GM20431 (cell line): ENCODE measurements around the gene GNAT1.

ENCODE experiments used
- in situ Hi-C: fragments of 300-500 bp; cut with MseI, MboI; formaldehyde crosslinking; loops from one replicate; pipeline ENCODE4 v1.15.0; 2020; ENCODE audit warnings: low sequenced_read_pairs; ENCODE audit not compliant: unreplicated experiment

Gene GNAT1

GRCh38 chr3:50162034-50162883, 29.2 kb upstream of the GNAT1 start:
- in situ Hi-C loops: no loop called here

DNA sequence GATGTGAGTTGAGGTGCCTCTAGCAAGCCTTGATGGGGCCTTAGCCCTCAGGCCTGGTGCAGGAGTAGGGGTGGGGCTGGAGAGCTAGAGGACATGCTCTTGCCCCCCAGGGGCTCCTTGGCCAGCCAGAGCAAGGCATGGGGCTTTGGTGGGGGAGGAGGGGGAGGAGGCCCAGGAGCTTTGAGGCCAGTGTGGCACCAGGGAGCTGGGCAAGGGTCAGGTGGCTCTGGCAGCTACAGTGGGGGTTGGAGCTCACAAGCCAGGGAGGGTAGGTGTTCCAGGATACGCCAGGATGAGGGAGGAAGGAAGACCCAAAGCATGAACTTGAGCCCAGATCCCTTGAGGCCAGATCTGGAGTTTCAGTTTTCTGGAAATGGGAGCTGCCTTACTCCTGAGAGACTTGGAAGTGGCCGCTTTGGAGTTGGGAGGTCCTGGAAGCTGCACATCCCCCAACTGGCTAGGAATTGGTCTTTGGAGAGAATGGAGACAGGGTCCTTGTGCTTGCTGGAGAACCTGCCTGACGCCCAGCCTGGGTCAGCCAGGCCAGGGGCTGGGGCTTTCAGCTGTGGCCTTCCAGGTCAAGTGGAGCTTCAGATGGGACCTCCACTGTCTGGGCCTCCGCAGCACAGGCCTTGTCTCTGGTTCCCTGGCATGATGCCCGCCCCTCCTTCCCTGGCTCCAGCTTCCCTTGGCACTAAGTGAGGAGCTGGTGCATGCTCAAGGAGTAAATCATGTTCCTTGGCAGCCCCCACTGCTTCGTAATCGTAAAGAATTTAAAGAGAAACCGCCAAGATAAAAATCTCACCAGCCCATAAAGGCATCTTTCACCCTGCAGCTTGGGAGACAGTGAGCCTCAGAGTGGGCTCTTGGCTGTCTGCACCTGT, 27.6 kb upstream of the GNAT1 start:
- in situ Hi-C loops: no loop called here

- in situ Hi-C loops: no loop called here
These were observed 26.9 kb upstream of the GNAT1 start for GRCh38 chr3:50164481-50164880.

DNA sequence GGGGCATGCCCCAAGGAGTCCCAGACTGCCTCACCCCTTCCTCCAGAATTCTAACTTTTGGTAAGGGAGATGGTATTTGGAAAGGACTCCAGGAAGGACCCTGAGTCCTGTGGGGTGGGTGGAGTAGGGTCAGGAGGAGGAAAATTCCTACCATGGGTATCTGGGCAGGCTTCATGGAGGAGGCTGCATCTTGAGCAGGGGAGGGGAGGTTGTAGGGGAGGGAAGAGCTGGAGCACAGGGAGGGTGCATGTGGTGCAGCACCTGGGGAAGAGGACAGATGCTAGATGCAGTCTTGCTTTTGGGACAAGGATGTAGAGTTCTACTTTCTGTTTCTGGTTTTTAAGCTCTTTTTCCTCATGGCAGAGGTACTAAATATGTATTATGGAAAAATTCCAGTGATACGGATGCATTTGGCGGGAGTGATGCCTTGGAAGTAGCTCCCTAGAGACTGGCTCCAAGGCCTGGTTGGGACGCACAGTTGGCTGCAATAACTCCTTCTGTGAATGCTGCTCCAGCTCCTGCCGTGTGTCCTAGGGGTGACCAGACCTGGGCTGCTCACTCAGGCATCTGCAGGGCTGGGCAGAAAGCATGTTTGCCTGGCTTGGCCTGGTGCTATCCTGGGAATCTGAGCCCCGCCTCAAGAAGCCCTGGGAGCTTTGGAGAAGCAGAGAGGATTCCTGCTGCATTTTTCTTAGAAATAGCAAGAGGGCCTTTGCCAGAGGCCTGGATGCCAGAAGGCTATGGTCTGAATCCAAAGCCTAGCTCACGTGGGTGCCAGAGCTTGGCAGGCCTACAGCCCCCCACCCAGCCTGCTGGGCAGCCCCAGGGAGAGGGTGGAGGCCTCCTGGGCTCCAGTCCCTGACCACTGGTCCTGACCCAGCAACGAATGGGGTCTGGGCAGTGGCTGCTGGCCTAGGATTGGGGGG, 26.2 kb upstream of the GNAT1 start:
- in situ Hi-C loops: no loop called here

- in situ Hi-C loops: no loop called here
These were observed 25.4 kb upstream of the GNAT1 start for GRCh38 chr3:50165910-50166538.

DNA sequence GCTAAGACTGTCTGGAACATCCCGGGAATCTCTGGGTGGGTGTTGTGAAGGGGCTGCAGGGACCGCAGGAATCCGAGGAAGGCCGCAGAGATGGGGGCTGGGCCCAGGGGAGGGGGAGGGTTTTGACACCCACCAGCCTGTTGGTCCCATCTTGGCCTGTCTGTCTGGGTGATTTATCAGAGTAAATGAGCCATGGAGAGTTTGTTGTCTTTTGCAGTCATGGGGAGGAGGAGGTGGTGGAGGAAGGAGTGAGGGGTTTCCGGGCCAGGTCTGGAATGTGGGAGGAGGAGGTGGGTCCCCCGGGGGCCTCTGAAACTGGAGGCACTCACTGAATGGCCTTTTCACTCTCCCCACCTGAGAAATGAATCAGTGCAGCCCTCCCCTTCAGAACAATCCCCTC, 24.8 kb upstream of the GNAT1 start:
- in situ Hi-C loops: no loop called here

GRCh38 chr3:50167069-50167840, 24.2 kb upstream of the GNAT1 start:
- in situ Hi-C loops: no loop called here

- in situ Hi-C loops: no loop called here
These were observed 23.6 kb upstream of the GNAT1 start for GRCh38 chr3:50167841-50168209.

DNA sequence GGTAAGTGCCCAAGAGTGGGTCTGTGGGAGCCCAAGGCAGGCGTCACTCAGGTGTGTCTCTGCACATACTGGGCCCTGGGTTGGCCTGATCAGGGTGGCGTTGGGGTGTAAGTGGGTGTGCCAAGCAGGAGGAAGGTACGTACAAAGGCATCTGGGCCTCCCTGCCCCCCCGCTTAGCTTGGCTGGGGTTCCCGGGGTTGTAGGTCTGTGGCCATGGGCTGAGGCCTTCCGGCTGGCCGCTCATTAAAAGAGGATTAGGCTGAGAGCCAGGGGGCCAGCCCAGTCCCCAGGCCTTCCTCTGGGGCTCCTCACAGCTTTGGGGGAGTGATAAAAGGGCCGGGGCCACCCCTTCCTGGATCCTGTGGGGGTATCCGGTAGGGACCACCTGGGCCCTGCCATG, 23.0 kb upstream of the GNAT1 start:
- in situ Hi-C loops: no loop called here

DNA sequence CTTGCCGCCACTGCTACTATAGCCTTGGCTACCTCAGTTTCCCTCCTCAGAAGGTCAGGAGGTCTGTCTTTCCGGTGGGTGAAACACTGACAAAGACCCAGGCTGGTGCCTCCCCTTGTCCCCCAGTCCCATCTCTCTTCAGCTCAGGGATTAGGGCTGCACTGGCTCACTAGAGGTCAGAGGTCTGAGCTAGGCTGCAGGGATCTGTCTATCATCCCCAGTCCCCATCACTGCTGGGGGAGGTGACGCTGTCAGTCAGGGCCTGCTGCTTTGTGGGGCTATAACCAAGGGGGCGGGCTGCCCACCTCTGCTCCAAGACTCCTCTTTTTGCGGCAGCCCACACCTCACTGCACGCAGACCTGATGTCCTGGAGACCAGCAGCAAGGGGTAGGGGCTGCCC, 22.6 kb upstream of the GNAT1 start:
- in situ Hi-C loops: no loop called here

DNA sequence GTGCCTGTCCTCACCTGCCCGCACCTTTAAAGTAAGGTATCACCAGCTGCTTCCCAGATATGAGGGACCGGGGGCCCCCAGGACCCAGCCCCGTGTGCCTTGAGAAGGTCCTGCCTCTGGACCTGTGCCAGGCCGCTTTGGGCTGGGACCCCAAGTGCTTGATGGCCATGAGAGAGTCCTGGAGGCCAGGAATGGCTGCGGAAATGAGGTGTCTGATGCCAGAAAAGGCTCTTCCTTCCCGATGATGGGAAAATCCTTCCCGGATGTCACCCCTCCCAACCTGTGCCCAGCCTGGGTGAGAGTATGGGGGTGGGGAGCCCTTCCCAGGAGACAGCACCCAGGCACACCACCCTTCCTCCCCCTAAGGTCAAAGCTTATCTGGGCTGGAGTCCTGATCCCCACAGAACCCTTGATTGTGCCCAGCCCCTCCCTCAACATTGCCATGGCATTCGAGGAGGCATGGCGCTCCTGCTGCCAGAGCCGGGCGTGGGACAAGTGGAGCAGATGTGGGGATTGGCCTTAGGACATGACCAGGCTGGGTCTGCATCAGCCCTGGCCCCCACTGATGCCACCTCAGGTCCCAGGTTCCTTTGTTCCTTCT, 22.1 kb upstream of the GNAT1 start:
- in situ Hi-C loops: no loop called here

- in situ Hi-C loops: no loop called here
These were observed 21.6 kb upstream of the GNAT1 start for GRCh38 chr3:50169858-50170257.

- in situ Hi-C loops: no loop called here
These were observed 20.7 kb upstream of the GNAT1 start for GRCh38 chr3:50170689-50171088.

DNA sequence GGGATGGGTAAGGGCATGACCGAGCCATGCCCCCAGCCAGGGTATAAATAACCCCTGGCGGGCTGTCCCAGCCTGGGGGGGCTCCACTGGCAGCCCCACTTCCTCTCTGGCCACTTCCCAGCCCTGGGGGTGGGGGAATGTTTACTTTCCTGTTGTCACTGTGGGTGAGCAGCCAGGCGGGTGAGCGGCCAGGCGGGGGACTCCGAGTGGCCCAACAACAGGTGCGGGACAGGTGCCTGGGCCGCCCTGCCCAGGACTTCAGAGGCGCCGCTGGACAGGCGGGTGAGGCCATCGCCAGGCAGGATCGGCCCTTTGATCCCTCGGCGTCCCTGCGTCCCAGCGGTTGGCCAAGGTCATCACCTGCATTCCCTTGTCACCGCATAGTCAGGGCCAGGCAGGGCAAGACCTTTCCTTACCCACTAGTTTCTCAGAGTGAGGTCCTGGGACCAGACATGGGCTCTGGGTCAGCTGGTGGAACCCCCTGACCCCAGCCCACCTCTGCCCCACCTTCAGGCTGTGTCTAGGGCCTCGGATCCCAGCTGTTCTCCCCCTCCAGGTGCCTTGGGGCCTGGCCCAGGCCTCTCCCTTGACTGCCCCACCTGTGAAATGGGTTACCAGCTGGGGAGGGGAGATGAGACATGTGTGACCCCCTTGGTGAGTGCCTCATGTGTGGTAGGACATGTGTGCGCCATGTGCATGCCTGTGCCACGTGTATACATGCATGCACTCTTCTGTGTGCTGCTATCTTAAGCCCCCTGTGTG, 19.7 kb upstream of the GNAT1 start:
- in situ Hi-C loops: no loop called here

DNA sequence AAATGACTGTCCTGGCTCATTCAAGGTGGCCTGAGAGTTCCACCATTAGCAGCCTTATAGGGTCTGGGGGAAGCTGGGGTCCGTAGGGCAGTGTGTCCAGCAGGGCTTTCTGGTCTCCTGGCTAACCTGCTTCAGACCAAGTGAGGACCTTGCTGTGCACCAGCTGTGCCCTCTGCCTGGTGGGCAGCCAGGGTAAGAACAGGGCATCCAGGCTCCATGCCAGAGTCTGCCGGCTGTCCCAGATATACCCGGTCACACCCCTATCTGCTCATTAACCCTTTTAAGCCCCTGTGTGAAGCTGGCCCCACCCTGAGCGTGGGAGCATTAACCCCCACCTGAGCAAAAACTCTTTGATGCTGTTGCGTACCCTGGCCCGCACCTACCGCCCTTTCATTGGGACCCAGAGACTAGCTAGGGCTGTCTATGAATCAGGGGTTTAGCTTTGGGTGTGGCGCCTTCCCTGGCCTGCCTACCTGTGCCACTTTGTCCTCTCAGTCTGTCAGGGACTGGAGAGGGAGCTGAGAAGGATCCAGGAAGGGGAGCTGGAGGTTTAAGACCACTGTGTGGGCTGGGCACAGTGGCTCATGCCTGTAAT, 18.7 kb upstream of the GNAT1 start:
- in situ Hi-C loops: no loop called here

DNA sequence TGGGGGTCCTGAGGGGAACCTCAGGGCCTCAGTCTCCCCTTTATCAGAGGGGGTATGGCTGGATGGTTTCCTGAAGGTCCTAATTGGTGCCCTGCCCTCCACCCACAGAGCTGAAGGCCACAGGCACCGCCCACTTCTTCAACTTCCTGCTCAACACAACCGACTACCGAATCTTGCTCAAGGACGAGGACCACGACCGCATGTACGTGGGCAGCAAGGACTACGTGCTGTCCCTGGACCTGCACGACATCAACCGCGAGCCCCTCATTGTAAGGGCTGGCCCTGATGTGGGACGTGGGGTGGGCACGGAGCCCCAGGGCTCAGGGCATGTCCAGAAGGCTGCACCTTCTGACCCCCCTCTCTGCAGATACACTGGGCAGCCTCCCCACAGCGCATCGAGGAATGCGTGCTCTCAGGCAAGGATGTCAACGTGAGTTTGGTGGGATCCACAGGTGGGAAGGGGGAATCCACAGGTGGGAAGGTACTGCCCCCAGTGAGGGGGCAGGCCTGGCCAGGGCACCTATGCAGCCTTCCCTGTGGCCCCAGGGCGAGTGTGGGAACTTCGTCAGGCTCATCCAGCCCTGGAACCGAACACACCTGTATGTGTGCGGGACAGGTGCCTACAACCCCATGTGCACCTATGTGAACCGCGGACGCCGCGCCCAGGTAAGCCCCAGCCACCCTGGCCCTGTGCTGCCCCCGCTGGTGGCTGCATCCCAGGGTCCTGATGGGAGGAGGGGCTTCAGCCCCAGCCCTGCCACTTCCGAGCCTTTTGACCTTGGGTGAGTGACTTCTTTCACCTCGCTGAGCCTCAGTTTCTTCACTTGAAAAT, 17.5 kb upstream of the GNAT1 start:
- in situ Hi-C loops: no loop called here

- in situ Hi-C loops: no loop called here
These were observed 16.9 kb upstream of the GNAT1 start for GRCh38 chr3:50174517-50174895.
